GM10266 (cell line): ENCODE data around the gene DHX8.
"Not testable (repeated sequence)": the region's sequence is repeated elsewhere in the genome, so short reads cannot be mapped to it uniquely, and the experiment has no call there.

Source experiments
- DNase-seq: peaks from one replicate; pipeline ENCODE4 v3.0.0; 2012; ENCODE audit errors: extremely low spot score
- CTCF ChIP-seq: IDR thresholded peaks from 2 replicates; pipeline ENCODE4 v1.5.1; 2012; ENCODE audit warnings: mild to moderate bottlenecking, low read depth; ENCODE audit not compliant: control insufficient read depth, insufficient read depth; ENCODE audit errors: missing control alignments

DHX8 gene

DNA sequence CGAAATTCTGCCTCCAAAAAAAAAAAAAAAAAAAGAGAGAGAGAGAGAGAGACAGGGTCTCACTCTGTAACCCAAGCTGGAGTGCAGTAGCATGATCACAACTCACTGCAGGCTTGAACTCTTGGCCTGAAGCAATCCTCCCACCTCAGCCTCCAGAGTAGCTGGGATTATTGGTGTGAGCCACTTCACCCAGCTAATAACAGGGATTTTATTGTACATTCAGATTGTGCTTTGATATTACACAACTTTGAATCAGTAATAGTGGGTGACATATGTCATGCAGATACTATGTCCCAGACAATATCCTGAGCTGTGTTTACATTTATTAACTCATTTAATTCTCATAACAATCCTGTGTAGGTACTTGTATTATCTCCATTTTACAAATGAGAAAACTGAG is 19.7 kb upstream of the DHX8 start:
- no peak for TF ChIP-seq CTCF
- no peak for DNase-seq

DNA sequence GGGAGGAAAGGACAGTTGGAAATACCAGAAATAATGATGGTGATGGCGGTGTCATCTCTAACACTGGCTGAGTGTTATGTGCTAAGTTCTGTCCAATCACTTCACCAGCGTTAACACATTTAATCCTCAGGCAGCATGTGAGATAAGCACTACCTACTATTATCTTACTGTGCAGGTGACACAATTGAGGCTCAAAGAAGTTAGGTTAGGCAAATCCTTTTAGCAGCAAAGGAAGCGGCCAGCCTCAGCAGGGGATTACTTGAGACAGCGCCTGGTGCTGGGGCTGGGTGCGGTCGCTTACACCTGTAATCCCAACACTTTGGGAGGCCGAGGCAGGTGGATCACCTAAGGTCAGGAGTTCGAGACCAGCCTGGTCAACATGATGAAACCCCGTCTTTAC is 18.7 kb upstream of the DHX8 start:
- no peak for DNase-seq
- TF ChIP-seq CTCF: no peak

DNA sequence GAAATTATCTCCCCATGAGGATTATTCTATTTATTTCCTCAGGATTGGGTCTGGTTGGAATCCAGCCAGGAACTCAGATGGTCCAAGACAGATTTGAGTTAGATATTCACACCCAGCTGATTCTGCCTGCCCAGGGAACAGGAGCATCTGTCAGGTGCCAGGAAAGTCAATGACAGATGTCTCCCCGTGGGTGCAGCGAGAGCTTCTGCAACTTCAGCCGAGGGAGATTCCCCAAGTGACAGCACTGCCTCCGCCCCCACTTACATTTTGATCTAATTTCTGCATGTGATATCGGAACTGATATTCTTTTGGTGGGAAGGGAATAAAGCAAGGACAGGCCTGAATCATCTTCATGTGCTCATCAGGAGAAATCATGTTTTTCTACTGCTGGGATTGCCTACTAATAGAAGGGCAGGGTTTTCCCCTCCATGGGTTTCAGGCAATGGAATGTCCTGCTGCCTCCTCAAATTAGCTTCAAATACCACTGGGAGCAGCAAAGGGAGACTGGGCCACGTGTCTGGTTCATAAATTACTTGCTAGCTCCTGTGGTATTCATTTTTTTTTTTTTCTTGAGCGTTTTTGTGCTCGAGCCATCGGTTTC is 15.7 kb upstream of the DHX8 start:
- no peak for DNase-seq
- no peak for TF ChIP-seq CTCF

DNA sequence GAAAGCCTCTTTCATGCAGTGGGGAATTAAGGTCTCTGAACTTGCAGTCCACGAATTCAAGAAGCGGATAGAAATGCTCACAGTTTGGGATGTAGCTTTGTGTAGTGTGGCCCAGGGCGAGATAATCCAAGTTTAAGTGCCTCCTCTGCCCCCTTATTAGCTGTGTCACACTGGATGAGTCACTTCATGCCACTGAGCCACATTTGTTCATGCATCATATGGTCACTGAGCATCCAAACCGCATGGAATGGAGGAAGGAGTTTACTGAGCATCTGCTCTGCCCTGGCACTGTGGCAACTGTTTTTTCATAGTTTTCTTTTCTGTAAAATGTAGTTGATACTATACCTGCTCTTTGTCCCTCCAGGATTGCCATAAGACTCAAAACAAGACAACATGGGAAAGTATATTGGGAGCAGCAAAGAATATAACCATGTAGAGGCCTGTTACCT is 15.1 kb upstream of the DHX8 start:
- no peak for DNase-seq
- no peak for TF ChIP-seq CTCF

DNA sequence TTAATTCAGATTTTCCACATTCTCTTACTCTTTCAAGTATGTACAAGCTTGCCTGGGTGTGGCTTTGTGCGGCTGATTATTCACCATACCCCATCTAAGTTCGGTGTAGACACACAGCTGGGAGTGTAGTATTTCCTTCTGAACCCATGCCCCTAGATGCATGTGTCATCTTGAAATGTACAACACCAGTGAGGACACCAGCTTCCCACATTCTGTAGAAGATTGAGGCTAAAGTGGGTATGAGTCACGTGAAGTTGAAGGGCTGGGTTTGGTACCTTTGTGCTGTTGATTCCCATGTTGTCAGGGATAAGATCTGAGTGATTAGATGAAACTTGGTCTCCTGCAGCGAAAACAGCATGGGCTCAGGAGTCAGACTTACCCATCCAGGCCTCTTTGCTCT is 14.6 kb upstream of the DHX8 start:
- TF ChIP-seq CTCF: no peak
- DNase-seq: no peak

- no peak for TF ChIP-seq CTCF
- DNase-seq: no peak
Measured at GRCh38 chr17:43471585-43472160, 12.1 kb upstream of the DHX8 start.

DNA sequence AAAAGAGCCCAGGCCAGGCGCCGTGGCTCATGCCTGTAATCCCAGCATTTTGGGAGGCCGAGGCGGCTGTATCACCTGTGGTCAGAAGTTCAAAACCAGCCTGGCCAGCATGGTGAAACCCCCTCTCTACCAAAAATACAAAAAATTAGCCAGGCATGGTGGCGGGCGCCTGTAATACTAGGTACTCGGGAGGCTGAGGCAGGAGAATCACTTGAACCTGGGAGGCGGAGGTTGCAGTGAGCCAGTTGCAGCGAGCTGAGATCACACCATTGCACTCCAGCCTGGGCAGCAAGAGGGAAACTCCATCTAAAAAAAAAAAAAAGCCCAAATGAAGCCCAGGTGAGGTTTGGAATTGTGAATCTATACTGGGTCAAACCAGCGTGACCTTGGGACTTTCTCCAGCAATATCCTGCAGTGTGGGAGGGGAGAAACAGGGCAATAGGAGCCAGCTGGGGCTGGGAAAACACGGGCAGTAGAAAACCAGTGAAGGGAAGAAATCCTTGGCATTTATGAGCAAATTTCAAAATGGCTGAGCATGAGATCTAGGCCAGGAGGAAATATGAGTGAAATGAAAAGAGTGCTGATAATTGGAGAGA is 8.2 kb upstream of the DHX8 start:
- no peak for TF ChIP-seq CTCF
- no peak for DNase-seq

GRCh38 chr17:43476306-43476705 is 7.5 kb upstream of the DHX8 start:
- DNase-seq: not testable (repeated sequence)
